Stimulated activated CD8-positive, alpha-beta memory T cell treated with anti-CD3 and anti-CD28 coated beads, Interleukin-4, amount 100 ng/mL, for 1 hour (primary cell): ENCODE results near the gene SETBP1.

Experiments
- DNase-seq, 2 donors: peaks; one replicate each; pipeline ENCODE4 v3.0.0-alpha.2; 2020; ENCODE audit warnings: low read depth in 2 of 2, low spot score in 1 of 2

Gene SETBP1

GRCh38 chr18:44758861-44759631 lies 78.4 kb downstream of the SETBP1 start:
- no peak for DNase-seq

- no peak for DNase-seq
Observed at GRCh38 chr18:44759925-44760342, 79.2 kb downstream of the SETBP1 start.

DNA sequence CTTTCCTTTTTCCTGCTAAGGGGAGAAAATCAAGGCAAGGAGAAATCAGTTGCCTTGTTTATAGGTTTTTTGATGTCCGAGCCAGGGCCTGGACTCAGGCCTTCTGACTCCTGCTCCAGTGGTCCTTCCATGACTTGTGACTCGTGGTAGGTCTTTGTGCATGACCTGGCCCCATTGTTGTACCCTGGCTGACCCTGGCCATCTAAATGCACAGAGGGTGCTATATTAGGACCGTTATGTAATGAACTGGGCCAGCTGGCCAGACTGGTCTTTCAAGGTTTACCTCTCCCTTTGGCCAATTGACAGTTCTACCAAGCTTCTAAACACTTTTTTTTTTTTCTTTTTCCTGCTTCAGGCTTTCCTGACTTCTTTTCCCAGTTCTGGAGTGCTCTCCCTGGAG lies 81.1 kb downstream of the SETBP1 start:
- DNase-seq, result no peak

- DNase-seq, result no peak
Observed at GRCh38 chr18:44763327-44763726, 82.6 kb downstream of the SETBP1 start.

DNA sequence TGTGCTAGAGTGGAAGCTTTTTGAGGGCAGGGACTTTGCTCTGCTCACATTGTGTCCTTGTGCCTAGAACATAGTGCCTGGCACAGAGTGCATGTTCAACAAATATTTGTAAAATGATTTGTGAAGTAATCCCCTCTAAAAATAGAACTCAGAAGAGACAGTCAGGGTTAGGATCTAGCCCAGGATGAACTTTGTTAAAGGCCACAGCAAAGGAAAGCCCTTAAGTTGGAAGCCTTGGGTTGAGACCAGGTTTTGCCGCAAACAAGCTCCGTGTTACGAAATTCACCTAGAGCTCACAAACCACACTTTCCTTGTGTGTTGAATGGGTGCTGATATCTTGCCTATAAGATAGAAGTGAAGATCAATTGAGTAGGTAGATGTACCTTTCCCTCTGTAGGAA lies 84.2 kb downstream of the SETBP1 start:
- no peak for DNase-seq

- DNase-seq, result no peak
Observed at GRCh38 chr18:44765456-44765855, 84.8 kb downstream of the SETBP1 start.

GRCh38 chr18:44766450-44766849 lies 85.8 kb downstream of the SETBP1 start:
- DNase-seq, result no peak

- DNase-seq, result no peak
Observed at GRCh38 chr18:44767807-44768206, 87.1 kb downstream of the SETBP1 start.

GRCh38 chr18:44770641-44771040 lies 90.0 kb downstream of the SETBP1 start:
- no peak for DNase-seq

- no peak for DNase-seq
Observed at GRCh38 chr18:44771572-44771955, 90.9 kb downstream of the SETBP1 start.

DNA sequence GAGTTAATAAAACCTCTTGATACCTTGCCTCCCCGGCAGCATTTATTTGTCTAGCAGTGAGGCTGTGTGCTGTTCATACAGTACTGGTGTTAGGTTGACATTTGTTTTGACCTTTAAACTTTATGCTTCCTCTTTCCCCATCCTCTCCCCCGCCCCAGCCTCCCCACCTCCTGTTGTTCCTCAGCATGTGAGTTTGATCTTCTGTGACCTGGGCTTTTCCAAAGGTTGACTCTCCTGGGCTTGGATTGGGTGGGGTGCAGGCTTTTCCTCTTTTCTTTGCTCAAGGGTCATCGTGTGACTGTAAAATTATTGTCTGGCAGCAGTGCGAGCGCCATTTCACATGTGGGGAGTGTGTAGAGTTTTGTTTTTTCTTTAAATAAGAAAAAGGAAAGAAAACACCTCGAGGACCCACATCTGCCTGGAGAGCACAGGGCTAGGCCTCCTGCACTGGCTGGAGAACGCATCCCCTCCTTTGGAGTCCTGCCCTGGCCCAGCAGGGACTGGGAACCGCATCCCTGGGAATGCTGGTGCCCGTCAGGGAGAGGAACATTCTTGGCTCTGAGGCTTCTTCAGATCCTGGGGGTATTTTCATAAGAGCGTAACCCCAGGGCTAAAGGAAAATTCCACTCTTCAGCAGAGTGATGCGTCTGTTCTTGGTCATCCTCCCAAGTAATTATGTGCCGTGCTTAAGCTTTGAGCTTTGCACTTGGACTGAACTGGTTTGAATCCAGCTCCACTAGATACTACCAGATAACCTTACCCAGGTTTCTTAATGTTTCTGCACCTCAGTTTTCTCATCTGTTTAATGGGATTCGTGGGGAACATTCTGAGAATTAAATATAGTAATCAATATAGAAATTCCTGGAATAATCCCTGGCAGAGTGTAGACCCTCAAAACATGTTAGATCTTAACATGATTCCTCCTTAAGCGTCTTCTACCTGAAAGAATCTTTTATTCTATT lies 91.5 kb downstream of the SETBP1 start:
- no peak for DNase-seq

GRCh38 chr18:44773640-44774155 lies 93.0 kb downstream of the SETBP1 start:
- DNase-seq, result no peak

GRCh38 chr18:44774191-44774590 lies 93.5 kb downstream of the SETBP1 start:
- no peak for DNase-seq

GRCh38 chr18:44777457-44778192 lies 96.9 kb downstream of the SETBP1 start:
- DNase-seq, result no peak

- DNase-seq, result no peak
Observed at GRCh38 chr18:44778788-44779187, 98.1 kb downstream of the SETBP1 start.

- no peak for DNase-seq
Observed at GRCh38 chr18:44779753-44780292, 99.1 kb downstream of the SETBP1 start.

GRCh38 chr18:44781886-44782285 lies 101.2 kb downstream of the SETBP1 start:
- DNase-seq, result no peak

DNA sequence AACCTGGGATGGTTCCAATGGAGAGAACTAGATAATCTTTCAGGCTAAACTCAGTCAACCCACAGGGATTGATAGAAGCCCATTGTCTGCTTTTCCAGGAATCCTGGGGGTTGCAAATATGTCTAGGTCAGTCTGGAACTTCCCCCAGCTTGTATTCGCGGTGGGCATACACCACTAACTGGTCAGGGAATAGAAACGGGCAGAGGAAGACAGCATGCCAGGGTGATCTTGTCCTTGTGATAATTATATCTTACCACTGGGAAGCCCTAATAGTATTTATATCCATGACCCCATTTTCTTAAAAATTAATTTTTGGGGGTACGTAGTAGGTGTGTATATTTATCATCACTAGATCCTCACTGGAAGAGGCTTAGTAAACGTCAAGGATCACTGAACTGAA lies 101.9 kb downstream of the SETBP1 start:
- no peak for DNase-seq

- no peak for DNase-seq
Observed at GRCh38 chr18:44783371-44783770, 102.7 kb downstream of the SETBP1 start.

DNA sequence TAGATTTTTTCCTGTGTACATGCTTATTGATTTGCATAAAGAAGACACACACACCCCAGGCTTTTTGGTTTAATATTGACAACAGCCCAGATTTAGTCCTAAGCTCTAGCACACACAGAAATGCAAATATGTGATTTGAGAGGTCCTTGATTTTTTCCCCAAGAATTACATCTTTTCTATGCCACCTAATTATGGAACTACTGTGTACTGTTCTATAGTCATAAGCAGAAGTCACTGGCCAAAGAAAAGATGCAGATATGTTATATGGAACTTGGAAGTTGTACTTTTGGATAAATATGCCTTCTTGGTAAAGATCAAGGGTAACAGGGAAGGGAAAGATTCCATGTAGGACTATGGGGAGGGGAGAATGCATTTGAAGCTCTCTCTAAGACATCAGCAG lies 105.6 kb downstream of the SETBP1 start:
- DNase-seq, result no peak

GRCh38 chr18:44786688-44787087 lies 106.0 kb downstream of the SETBP1 start:
- DNase-seq, result no peak
